AG04449 (cell line): ENCODE data around the gene NFAM1.

Experiments used
- CTCF ChIA-PET: fragments of 350-600 bp; formaldehyde crosslinking; extraction: SDS; loops from one replicate; lab custom pipeline; 2021; ENCODE audit warnings: antibody characterized with exemption; lab: Yijun Ruan, JAX
- POLR2A ChIA-PET: fragments of 400-600, 350-600 bp; formaldehyde crosslinking; extraction: SDS; loops from one replicate; lab custom pipeline; 2020; ENCODE audit warnings: antibody characterized with exemption, inconsistent platforms; lab: Yijun Ruan, JAX
- DNase-seq: peaks from one replicate; pipeline ENCODE4 v3.0.0-alpha.2; 2010; ENCODE audit warnings: low read depth, low spot score
- H3K4me3 ChIP-seq: 2 replicates; pipeline ENCODE4 v1.5.1; 2011; ENCODE audit warnings: low read depth, mild to moderate bottlenecking, control low read depth, low read length
- TF ChIP-seq, protein P1 (sequence below): IDR thresholded peaks from one replicate; pipeline ENCODE4 v1.5.1; 2011; ENCODE audit warnings: mild to moderate bottlenecking, moderate library complexity, low read length, control low read depth, inconsistent platforms; ENCODE audit not compliant: insufficient read depth; ENCODE audit errors: missing control alignments

The NFAM1 gene

GRCh38 chr22:42404266-42404665, 27.9 kb downstream of the NFAM1 start:
- ChIA-PET POLR2A (no interaction called here), CTCF (interaction anchor here (1.3 kb wide), 2 partner anchors 32 to 40 kb away, joined by 3 to 4 read pairs; no protein-coding TSS in a partner anchor)
- no peak for DNase-seq
- H3K4me3 ChIP-seq: no peak overlapping the region
- TF ChIP-seq, protein P1, sequence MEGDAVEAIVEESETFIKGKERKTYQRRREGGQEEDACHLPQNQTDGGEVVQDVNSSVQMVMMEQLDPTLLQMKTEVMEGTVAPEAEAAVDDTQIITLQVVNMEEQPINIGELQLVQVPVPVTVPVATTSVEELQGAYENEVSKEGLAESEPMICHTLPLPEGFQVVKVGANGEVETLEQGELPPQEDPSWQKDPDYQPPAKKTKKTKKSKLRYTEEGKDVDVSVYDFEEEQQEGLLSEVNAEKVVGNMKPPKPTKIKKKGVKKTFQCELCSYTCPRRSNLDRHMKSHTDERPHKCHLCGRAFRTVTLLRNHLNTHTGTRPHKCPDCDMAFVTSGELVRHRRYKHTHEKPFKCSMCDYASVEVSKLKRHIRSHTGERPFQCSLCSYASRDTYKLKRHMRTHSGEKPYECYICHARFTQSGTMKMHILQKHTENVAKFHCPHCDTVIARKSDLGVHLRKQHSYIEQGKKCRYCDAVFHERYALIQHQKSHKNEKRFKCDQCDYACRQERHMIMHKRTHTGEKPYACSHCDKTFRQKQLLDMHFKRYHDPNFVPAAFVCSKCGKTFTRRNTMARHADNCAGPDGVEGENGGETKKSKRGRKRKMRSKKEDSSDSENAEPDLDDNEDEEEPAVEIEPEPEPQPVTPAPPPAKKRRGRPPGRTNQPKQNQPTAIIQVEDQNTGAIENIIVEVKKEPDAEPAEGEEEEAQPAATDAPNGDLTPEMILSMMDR: no peak

DNA sequence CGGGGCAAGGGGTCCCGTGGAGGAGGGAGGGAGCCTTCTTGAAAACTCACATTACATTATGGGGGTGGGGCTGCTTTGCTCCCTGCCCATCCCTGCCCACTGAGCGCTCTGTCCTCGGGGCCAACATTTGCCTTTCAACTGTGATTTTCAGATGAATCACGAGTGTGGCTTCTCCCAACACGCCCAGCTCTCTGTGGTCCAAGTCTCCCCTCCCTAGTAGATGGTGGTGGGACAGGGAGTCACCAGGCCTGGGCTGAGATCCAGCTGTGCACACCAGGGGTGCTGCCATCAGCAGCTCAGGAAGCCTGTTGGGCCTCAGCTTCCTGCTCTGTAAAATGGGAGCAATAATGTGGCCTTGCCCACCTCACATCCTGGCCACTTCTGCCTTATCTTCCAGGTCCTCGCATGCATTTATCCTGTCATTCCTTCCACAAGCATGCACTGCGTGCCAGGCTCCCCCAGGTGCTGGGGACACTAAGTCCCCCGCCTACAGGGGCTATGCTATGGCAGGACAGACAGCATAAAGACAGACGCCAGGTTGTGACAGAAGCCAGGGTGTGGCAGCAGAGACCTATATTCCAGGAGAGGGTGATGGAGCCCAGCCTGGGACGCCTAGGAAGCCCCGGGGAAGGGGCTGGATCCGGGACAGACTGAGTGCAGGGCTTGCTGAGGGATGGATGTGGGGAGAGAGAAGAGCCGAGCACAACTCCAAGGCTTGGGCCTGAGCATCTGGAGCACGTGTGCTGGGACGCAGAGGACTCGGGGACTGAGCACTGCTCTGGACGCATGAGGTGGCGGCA, 30.5 kb downstream of the NFAM1 start:
- CTCF ChIA-PET: interaction anchor here (1.3 kb wide), 1 partner anchor 13 kb away, joined by 3 read pairs; no protein-coding TSS in a partner anchor
- POLR2A ChIA-PET: no interaction called here
- H3K4me3 ChIP-seq: no peak overlapping the region
- TF ChIP-seq, protein P1: no peak
- DNase-seq: no peak

DNA sequence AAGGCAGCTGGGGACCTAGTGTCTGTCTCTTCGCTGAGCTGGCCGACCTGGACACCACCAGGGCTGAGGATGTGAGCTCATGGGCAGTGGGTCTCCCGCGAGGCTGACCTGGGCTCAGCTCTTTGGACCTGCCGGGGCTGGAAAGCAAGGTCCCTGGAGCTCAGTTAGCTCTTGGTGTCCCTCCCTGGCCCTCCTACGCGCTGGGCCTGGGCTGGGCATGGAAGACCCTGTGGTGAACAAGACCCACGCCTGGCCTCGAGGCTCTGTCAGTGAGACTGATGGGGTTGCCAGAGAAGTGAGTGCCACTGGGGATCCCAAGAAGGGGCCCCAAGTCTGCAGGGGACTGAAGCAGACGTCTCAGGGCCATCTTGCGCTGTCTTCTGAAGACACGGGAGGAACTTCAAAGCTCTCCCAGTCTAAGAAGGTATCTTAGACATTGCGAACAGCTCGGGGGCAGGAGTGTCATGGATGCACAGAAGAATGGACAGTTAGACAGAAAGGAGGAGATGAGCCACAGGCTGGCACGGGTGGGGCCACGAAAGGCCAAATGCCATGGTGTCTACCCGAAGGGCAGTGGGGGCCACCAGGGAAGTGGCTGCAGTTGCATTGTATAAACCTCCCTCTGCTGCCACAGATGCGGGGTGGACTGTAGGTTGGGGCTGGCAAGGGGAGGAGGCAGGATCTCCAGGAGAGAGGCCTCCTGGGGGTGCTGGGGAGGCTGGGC, 31.2 kb downstream of the NFAM1 start:
- POLR2A ChIA-PET: no interaction called here
- H3K4me3 ChIP-seq: no peak overlapping the region
- TF ChIP-seq, protein P1: no peak
- CTCF ChIA-PET: interaction anchor here (1.3 kb wide), 1 partner anchor 13 kb away, joined by 3 read pairs; no protein-coding TSS in a partner anchor
- DNase-seq: no peak

GRCh38 chr22:42399315-42400271, 32.6 kb downstream of the NFAM1 start:
- no peak for DNase-seq
- CTCF ChIA-PET: no interaction called here

DNA sequence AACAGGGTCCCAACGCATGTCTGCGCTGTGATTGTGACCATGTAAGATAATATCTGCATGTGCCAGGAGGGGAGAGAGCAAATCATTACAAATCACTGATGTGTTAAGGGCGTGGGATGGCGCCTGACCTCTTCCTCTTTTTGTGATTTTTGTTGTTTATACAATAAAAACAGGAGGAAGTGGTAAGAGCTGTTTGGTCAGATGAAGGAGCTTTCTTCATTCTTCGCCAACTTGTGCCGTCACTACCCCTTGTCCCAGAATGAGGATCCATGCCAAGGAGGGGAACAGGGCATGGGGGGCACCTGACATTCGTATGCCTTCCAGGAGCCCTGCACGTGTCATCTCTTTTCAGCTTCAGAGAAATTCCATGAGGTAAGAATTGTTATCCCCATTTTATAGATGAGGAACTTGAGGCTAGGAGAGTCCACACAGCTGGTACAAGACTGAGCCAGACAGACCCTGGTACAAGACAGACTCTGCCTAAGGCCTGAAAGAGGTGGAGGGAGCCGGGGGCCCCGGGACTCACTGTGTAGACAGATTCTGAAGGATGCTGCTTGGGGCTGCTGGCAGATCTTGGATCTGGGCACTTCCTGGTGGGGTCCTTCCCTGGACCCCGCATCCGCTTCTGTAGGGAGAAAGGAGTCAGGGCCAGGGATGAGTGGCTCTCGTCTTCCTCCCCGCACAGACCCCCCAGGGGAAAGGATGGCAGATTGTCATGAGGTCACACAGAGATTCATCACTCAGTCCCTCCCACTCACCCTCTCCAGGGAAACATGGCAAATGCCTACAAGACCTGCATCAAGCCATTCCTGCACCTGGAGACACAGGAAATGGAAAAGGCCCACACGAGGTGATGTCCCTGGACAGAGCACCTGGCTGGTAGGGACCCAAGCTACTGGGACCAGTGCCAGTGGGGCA, 34.6 kb downstream of the NFAM1 start:
- H3K4me3 ChIP-seq: no peak overlapping the region
- ChIA-PET POLR2A (no interaction called here), CTCF (no interaction called here)
- no peak for DNase-seq
- TF ChIP-seq, protein P1: no peak

More at GRCh38 chr22:42399315-42400271, 32.6 kb downstream of the NFAM1 start:
- no peak overlapping the region for H3K4me3 ChIP-seq
- TF ChIP-seq, protein P1: no peak
- POLR2A ChIA-PET: no interaction called here
